HepG2 (cell line): ENCODE results near the gene MICB. TPM values are rescaled to one million over a fixed set of nuclear protein-coding genes. Genes with fewer than 3 reads are reported as not detected.

Source experiments
- BATF2 ChIP-seq: sonication (generic); formaldehyde crosslinking; IDR thresholded peaks from 2 replicates; pipeline ENCODE4 v1.8.0; 2022; ENCODE audit warnings: mild to moderate bottlenecking, missing genetic modification reagents, moderate library complexity
- FIP1L1 ChIP-seq: fragments of 200-400 bp; formaldehyde crosslinking; IDR thresholded peaks from 2 replicates; pipeline ENCODE4 v1.6.1; 2018; ENCODE audit warnings: low read depth, mild to moderate bottlenecking, low read length, moderate library complexity, borderline replicate concordance; ENCODE audit not compliant: insufficient read depth
- FOSL1 ChIP-seq: sonication (generic); formaldehyde crosslinking; IDR thresholded peaks from 2 replicates; pipeline ENCODE4 v1.9.0; 2021; ENCODE audit warnings: missing genetic modification reagents, borderline replicate concordance
- HINFP ChIP-seq: sonication (generic); formaldehyde crosslinking; IDR thresholded peaks from 2 replicates; pipeline ENCODE4 v1.4.0; 2020; ENCODE audit warnings: low read depth, mild to moderate bottlenecking, missing genetic modification reagents
- HNF1B ChIP-seq: sonication (generic); formaldehyde crosslinking; IDR thresholded peaks from 2 replicates; pipeline ENCODE4 v1.5.1; 2020; ENCODE audit warnings: mild to moderate bottlenecking, moderate library complexity, missing genetic modification reagents
- IRF2 ChIP-seq: IDR thresholded peaks from 2 replicates; pipeline ENCODE4 v1.6.1; 2018; ENCODE audit warnings: missing genetic modification reagents, missing compliant biosample characterization
- KMT2A ChIP-seq: sonication (generic); formaldehyde crosslinking; IDR thresholded peaks from 2 replicates; pipeline ENCODE4 v1.4.0; 2020; ENCODE audit warnings: missing genetic modification reagents
- MBD4 ChIP-seq: IDR thresholded peaks from 2 replicates; pipeline ENCODE4 v1.6.1; 2012; ENCODE audit warnings: low read length, inconsistent platforms, borderline replicate concordance
- MLXIP ChIP-seq: sonication (generic); formaldehyde crosslinking; IDR thresholded peaks from 2 replicates; pipeline ENCODE4 v1.9.0; 2021; ENCODE audit warnings: missing genetic modification reagents, borderline replicate concordance
- MXD3 ChIP-seq: IDR thresholded peaks from 2 replicates; pipeline ENCODE4 v1.6.1; 2016; ENCODE audit warnings: mild to moderate bottlenecking, missing biosample characterization, missing genetic modification reagents
- NRL ChIP-seq: sonication (generic); formaldehyde crosslinking; IDR thresholded peaks from 2 replicates; pipeline ENCODE4 v1.5.0; 2020; ENCODE audit warnings: missing genetic modification reagents, mild to moderate bottlenecking, moderate library complexity, borderline replicate concordance
- POGK ChIP-seq: sonication (generic); formaldehyde crosslinking; conservative IDR thresholded peaks from 2 replicates; pipeline ENCODE4 v1.8.0; 2022; ENCODE audit warnings: mild to moderate bottlenecking, moderate library complexity, missing genetic modification reagents
- SP2 ChIP-seq: sonication (generic); formaldehyde crosslinking; IDR thresholded peaks from 2 replicates; pipeline ENCODE4 v1.5.1; 2020; ENCODE audit warnings: mild to moderate bottlenecking, missing genetic modification reagents
- ZNF431 ChIP-seq: sonication (generic); formaldehyde crosslinking; IDR thresholded peaks from 2 replicates; pipeline ENCODE4 v1.9.0; 2022; ENCODE audit warnings: missing genetic modification reagents, low read depth, mild to moderate bottlenecking, borderline replicate concordance
- ZNF546 ChIP-seq: sonication (generic); formaldehyde crosslinking; conservative IDR thresholded peaks from 2 replicates; pipeline ENCODE4 v1.8.1; 2023; ENCODE audit warnings: mild to moderate bottlenecking, missing genetic modification reagents
- ZNF564 ChIP-seq: sonication (generic); formaldehyde crosslinking; IDR thresholded peaks from 2 replicates; pipeline ENCODE4 v1.8.1; 2023; ENCODE audit warnings: mild to moderate bottlenecking, missing genetic modification reagents
- ZNF737 ChIP-seq: sonication (generic); formaldehyde crosslinking; IDR thresholded peaks from 2 replicates; pipeline ENCODE4 v1.5.0; 2020; ENCODE audit warnings: missing genetic modification reagents, mild to moderate bottlenecking, borderline replicate concordance
- ZNF879 ChIP-seq: sonication (generic); formaldehyde crosslinking; IDR thresholded peaks from 2 replicates; pipeline ENCODE4 v1.8.1; 2023; ENCODE audit warnings: missing genetic modification reagents
- polyA plus RNA-seq, 8 experiments: library from polyadenylated mRNA; depleted of rRNA in 3 of 8; stranded (reverse) in 7 of 8; unstranded in 1 of 8; fragments of >200 nt; fragmentation: Illumina TruSeq in 4 of 8; extraction: Trizol in 4 of 8; gene quantifications; 2 replicates each; pipeline versions ENCODE4 v1.2.1 to v1.2.3, GENCODE V29; 2011 to 2016; ENCODE audit warnings: low read depth in 4 of 8, missing spikeins in 1 of 8, mixed read lengths in 1 of 8; ENCODE audit not compliant: insufficient read depth in 1 of 8
- total RNA-seq, 5 experiments: library from RNA; depleted of rRNA; stranded (reverse); fragments of >200 nt; fragmentation: Illumina TruSeq; extraction: Trizol; gene quantifications; 2 replicates each; pipeline ENCODE4 v1.2.3, GENCODE V29; 2016; ENCODE audit warnings: low read depth in 1 of 5

The MICB gene
- total and polyA plus RNA-seq, 2 of the 13 experiments (the other 11 are each of a cell fraction or from before 2014, with no cell fraction given) = 12.5 to 12.8 TPM

GRCh38 chr6:31529329-31530150 is 31.6 kb downstream of the MICB start (continued):
- TF ChIP-seq HINFP (CRISPR knock-in tag) (no peak), MBD4 (0 out of 2 replicates have a peak, but pooled peaks have one; percentile 65), MXD3 (no peak), MLXIP (0 out of 2 replicates have a peak, but pooled peaks have one; percentile 25), FOSL1 (CRISPR knock-in tag) (0 out of 2 replicates have a peak, but pooled peaks have one; percentile 13), ZNF879 (CRISPR knock-in tag) (no peak), HNF1B (CRISPR knock-in tag) (peak; percentile 56; the same call in 1 of the 2 replicates), FIP1L1 (0 out of 2 replicates have a peak, but pooled peaks have one; percentile 67), ZNF737 (CRISPR knock-in tag) (0 out of 2 replicates have a peak, but pooled peaks have one; percentile 33), POGK (CRISPR knock-in tag) (0 out of 2 replicates have a peak, but pooled peaks have one; percentile 40), IRF2 (no peak), SP2 (CRISPR knock-in tag) (no peak), ZNF564 (CRISPR knock-in tag) (no peak), ZNF431 (CRISPR knock-in tag) (peak; percentile 20; the same call in 1 of the 2 replicates), ZNF546 (peak; percentile 71; the same call in 1 of the 2 replicates), BATF2 (CRISPR knock-in tag) (no peak), NRL (CRISPR knock-in tag) (peak; percentile 72), KMT2A (0 out of 2 replicates have a peak, but pooled peaks have one; percentile 6)
